Tibial nerve (tissue), 3 donors: ENCODE data around the gene PRSS12.

Experiments
- EP300 ChIP-seq, 2 donors: sonication (generic); formaldehyde crosslinking; IDR thresholded peaks; one replicate each; pipeline ENCODE4 v1.6.1; 2017; ENCODE audit warnings: antibody characterized with exemption in 2 of 2, mild to moderate bottlenecking in 1 of 2
- POLR2A ChIP-seq, 2 donors: fragments of 450-650 bp; IDR thresholded peaks; one replicate each; pipeline ENCODE4 v1.6.1; 2017; ENCODE audit warnings: antibody characterized with exemption in 2 of 2, mild to moderate bottlenecking in 2 of 2, moderate library complexity in 2 of 2

- TF ChIP-seq EP300 (IDR thresholded peaks at IDR 0.05) (no peak), POLR2A (IDR thresholded peaks at IDR 0.05) (no peak)
These were observed 8.4 kb upstream of the PRSS12 start for GRCh38 chr4:118361192-118361591.
